Kidney epithelial cell (primary cell): ENCODE data around the gene KRTAP22-2. TPM values are rescaled to one million over a fixed set of nuclear protein-coding genes. Genes with fewer than 3 reads are reported as not detected.

ENCODE experiments used
- DNase-seq: peaks from one replicate; pipeline ENCODE4 v3.0.0-alpha.2; 2010; ENCODE audit warnings: low read depth
- H3K27me3 ChIP-seq: 2 replicates; pipeline ENCODE4 v1.6.0; 2011; ENCODE audit warnings: low read length; ENCODE audit not compliant: control insufficient read depth, insufficient read depth
- H3K36me3 ChIP-seq: 2 replicates; pipeline ENCODE4 v1.5.1; 2011; ENCODE audit warnings: low read length; ENCODE audit not compliant: control insufficient read depth, insufficient read depth
- H3K4me3 ChIP-seq: 2 replicates; pipeline ENCODE4 v1.5.1; 2011; ENCODE audit warnings: low read depth, mild to moderate bottlenecking, control low read depth, low read length
- total RNA-seq: library from RNA; depleted of rRNA; stranded (reverse); fragments of >200 nt; gene quantifications from 2 replicates; pipeline ENCODE4 v1.2.3, GENCODE V29; 2015
- TF ChIP-seq, protein P1 (sequence below): IDR thresholded peaks from 2 replicates; pipeline ENCODE4 v1.5.1; 2011; ENCODE audit warnings: mild to moderate bottlenecking, moderate library complexity, low read length, control low read depth, inconsistent platforms; ENCODE audit not compliant: insufficient read depth, poor library complexity, severe bottlenecking

KRTAP22-2 gene
- total RNA-seq, 1 donor from 2014 or later, result not detected

DNA sequence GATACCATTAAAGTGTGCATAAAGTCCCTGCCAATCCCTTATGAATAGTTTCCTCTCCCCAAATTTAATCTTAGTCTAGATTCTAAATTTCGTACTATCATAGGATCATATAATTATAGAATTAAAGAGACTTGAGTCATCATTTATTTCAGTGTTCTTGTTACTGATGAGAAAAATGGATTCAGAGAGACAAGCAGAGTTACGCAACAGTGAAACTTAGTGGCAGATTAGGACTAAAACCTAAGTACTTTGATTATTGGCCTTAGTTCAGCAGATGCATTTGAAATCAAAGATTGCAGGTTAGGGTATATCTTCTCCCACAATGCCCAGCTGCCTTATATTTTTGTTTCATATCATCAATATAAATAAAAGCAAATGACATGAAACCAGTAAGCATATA, 28.2 kb downstream of the KRTAP22-2 start:
- TF ChIP-seq, protein P1, sequence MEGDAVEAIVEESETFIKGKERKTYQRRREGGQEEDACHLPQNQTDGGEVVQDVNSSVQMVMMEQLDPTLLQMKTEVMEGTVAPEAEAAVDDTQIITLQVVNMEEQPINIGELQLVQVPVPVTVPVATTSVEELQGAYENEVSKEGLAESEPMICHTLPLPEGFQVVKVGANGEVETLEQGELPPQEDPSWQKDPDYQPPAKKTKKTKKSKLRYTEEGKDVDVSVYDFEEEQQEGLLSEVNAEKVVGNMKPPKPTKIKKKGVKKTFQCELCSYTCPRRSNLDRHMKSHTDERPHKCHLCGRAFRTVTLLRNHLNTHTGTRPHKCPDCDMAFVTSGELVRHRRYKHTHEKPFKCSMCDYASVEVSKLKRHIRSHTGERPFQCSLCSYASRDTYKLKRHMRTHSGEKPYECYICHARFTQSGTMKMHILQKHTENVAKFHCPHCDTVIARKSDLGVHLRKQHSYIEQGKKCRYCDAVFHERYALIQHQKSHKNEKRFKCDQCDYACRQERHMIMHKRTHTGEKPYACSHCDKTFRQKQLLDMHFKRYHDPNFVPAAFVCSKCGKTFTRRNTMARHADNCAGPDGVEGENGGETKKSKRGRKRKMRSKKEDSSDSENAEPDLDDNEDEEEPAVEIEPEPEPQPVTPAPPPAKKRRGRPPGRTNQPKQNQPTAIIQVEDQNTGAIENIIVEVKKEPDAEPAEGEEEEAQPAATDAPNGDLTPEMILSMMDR, result no peak
- no peak overlapping the region for H3K4me3 ChIP-seq
- H3K36me3 ChIP-seq, result no peaks in the 10 kb centered on the region
- DNase-seq, result no peak
- H3K27me3 ChIP-seq, result no peaks in the 10 kb centered on the region

DNA sequence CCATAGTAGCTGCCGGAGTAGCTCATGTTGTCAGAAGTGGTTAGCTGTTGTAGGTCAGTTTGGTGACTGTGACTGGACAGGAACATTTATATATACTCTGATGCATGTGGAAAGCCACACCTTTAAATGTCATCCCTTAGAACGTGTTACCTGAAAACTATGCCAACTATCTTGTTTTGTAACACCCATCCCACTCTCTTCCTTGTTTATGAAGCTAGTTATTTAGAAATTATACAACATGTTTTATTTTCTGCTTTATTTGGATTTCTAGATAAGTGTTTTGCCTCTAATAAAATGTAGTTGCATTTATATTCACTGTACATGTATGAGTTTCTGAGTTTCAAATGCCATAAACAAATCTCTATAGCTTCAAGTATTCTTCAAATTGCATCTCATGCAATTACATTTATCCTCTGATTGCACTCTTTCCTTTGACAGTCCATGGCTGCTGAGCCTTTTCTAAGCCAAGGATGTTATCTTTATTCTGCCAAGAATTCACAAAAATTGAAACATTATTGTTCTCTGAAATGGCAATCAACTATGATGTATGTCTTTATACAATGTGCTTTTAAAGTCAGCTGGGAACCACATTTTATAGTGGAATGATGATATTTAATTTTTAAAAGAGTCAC, 28.8 kb downstream of the KRTAP22-2 start, which contains the start of gene KRTAP19-7:
Gene KRTAP19-7, minus strand, starts transcription at position 51 of the 632 bp plus-strand sequence. Its CDS starts 25 bp downstream, at position 26.
- TF ChIP-seq, protein P1, result no peak
- Histone ChIP-seq H3K4me3 (no peak within 1 kb of the TSS), H3K36me3 (no peaks in the 10 kb centered on the region), H3K27me3 (no peaks in the 10 kb centered on the region)
- DNase-seq, result no peak

DNA sequence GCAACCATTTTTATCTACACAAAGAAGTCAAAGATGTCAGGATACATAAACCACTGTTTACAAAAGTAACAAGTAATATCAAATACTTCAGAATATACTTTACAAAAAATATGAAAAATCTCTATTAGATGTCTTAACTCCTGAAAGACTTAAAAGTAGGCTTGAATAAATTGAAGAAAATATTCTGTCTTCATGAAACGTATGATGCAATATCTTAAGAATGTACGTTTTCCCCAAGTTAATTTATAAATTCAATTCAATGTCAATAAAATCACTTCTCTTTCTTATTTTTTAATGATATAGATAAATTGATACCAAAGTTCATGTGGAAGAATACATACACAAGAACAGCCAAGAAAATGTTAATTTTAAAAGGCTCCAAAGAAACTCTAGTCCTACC, 35.1 kb downstream of the KRTAP22-2 start:
- no peak for DNase-seq
- Histone ChIP-seq H3K36me3 (no peaks in the 10 kb centered on the region), H3K4me3 (no peak overlapping the region), H3K27me3 (no peaks in the 10 kb centered on the region)
- TF ChIP-seq, protein P1, result no peak

DNA sequence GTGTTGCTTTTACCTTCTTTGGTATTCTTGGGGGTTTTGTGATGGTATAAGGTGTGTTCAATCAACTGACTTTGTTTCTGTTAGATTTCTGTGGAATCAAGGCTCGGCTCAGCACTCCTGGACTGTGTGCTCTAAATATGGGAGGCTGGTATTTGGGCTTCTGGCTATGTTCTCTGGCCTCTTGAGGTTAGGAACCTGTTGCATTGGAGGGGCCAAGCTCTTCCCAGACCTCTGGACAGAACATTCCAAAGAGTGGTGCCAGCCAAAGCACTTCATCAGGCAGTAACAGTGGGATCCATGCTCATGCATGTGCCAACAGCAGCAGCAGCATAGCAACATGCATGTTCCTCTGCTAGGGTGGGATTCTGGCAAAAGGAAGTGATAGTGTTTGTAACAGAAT, 37.4 kb downstream of the KRTAP22-2 start:
- H3K27me3 ChIP-seq, result no peaks in the 10 kb centered on the region
- TF ChIP-seq, protein P1, result no peak
- H3K4me3 ChIP-seq, result no peak overlapping the region
- H3K36me3 ChIP-seq, result no peaks in the 10 kb centered on the region
- DNase-seq, result no peak

DNA sequence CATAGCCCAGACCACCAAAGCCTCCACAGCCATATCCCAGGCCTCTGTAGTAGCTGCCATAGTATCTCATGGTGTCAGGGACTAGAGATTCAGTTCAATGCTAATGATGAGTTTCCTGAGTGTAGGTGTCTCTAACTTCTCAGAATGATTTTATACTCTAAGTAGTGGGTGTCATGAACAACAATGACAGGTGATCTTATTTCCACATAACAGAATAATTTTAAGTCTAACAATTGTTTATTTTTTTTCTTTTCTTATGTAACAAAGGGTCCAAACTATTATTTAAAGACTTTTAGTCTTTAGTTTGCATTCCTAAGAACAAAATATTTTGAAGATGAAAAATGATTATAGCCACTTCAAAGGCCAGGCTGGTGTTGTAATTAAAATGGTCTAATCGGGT, 48.4 kb downstream of the KRTAP22-2 start, which contains the start of gene KRTAP19-6:
Gene KRTAP19-6, minus strand, starts transcription at position 101 of the 400 bp plus-strand sequence. Its CDS starts 31 bp downstream, at position 70.
- H3K4me3 ChIP-seq, result no peak within 1 kb of the TSS
- TF ChIP-seq, protein P1, result no peak
- H3K27me3 ChIP-seq, result no peaks in the 10 kb centered on the region
- no peak for DNase-seq
- no peaks in the 10 kb centered on the region for H3K36me3 ChIP-seq

Other genes starting within 250 kb of the KRTAP22-2 start
- gene KRTAP23-1, start 241.8 kb downstream of the KRTAP22-2 start, total RNA-seq, result not detected in 2 replicates
- gene KRTAP13-2, start 218.1 kb downstream of the KRTAP22-2 start, total RNA-seq, result not detected in 2 replicates
- not detected in 2 replicates for gene KRTAP13-1, start 194.4 kb downstream of the KRTAP22-2 start, total RNA-seq
- not detected in 2 replicates for gene KRTAP13-3, start 164.5 kb downstream of the KRTAP22-2 start, total RNA-seq
- not detected in 2 replicates for gene KRTAP13-4, start 160.2 kb downstream of the KRTAP22-2 start, total RNA-seq
- not detected in 2 replicates for gene KRTAP15-1, start 150.1 kb downstream of the KRTAP22-2 start, total RNA-seq
- gene KRTAP19-1, start 110.0 kb downstream of the KRTAP22-2 start, total RNA-seq, result not detected in 2 replicates
- gene KRTAP19-2, start 103.0 kb downstream of the KRTAP22-2 start, total RNA-seq, result not detected in 2 replicates
- gene KRTAP19-3, start 98.4 kb downstream of the KRTAP22-2 start, total RNA-seq, result not detected in 2 replicates
- gene KRTAP19-4, start 93.2 kb downstream of the KRTAP22-2 start, total RNA-seq, result not detected in 2 replicates
- gene KRTAP19-5, start 88.3 kb downstream of the KRTAP22-2 start, total RNA-seq, result not detected in 2 replicates
- gene KRTAP19-6, start 48.5 kb downstream of the KRTAP22-2 start, total RNA-seq, result not detected in 2 replicates
- not detected in 2 replicates for gene KRTAP19-7, start 29.1 kb downstream of the KRTAP22-2 start, total RNA-seq
- gene KRTAP6-3, start 2.0 kb upstream of the KRTAP22-2 start, total RNA-seq, result not detected in 2 replicates
- gene KRTAP6-2, start 8.5 kb upstream of the KRTAP22-2 start, total RNA-seq, result not detected in 2 replicates
- not detected in 2 replicates for gene KRTAP22-1, start 10.7 kb upstream of the KRTAP22-2 start, total RNA-seq
- gene KRTAP6-1, start 23.5 kb upstream of the KRTAP22-2 start, total RNA-seq, result not detected in 2 replicates
- gene KRTAP20-1, start 26.0 kb upstream of the KRTAP22-2 start, total RNA-seq, result not detected in 2 replicates
- not detected in 2 replicates for gene KRTAP20-4, start 30.2 kb upstream of the KRTAP22-2 start, total RNA-seq
- not detected in 2 replicates for gene KRTAP20-2, start 44.8 kb upstream of the KRTAP22-2 start, total RNA-seq
- gene KRTAP20-3, start 52.5 kb upstream of the KRTAP22-2 start, total RNA-seq, result not detected in 2 replicates
- gene KRTAP21-3, start 128.4 kb upstream of the KRTAP22-2 start, total RNA-seq, result not detected in 2 replicates
- gene KRTAP21-2, start 156.9 kb upstream of the KRTAP22-2 start, total RNA-seq, result not detected in 2 replicates
- not detected in 2 replicates for gene KRTAP21-1, start 165.0 kb upstream of the KRTAP22-2 start, total RNA-seq
- not detected in 2 replicates for gene KRTAP8-1, start 222.9 kb upstream of the KRTAP22-2 start, total RNA-seq
- gene KRTAP7-1, start 239.4 kb upstream of the KRTAP22-2 start, total RNA-seq, result not detected in 2 replicates